HG03025 (cell line): Measurements from ENCODE around the gene DDAH1.
A peak's percentile ranks its signal among the peaks of the same experiment; 100 is the strongest.

Experiments
- ATAC-seq: cut with Tn5 transposase; IDR thresholded peaks from one replicate; pipeline ENCODE4 v1.9.1; 2021; ENCODE audit warnings: mild to moderate bottlenecking, moderate library complexity; ENCODE audit not compliant: unreplicated experiment, low FRiP score

Gene DDAH1

GRCh38 chr1:85339656-85340399 is 125.1 kb downstream of the DDAH1 start:
- ATAC-seq, result no peak

- no peak for ATAC-seq
These were observed 125.9 kb downstream of the DDAH1 start for GRCh38 chr1:85339089-85339488.

GRCh38 chr1:85334962-85335361 is 130.0 kb downstream of the DDAH1 start:
- no peak for ATAC-seq

- no peak for ATAC-seq
These were observed 131.8 kb downstream of the DDAH1 start for GRCh38 chr1:85333186-85333585.

GRCh38 chr1:85332575-85332974 is 132.4 kb downstream of the DDAH1 start:
- ATAC-seq, result no peak

- peak; percentile 59 for ATAC-seq
These were observed 134.2 kb downstream of the DDAH1 start for GRCh38 chr1:85330711-85331290.

- ATAC-seq, result no peak
These were observed 134.7 kb downstream of the DDAH1 start for GRCh38 chr1:85330214-85330631.

GRCh38 chr1:85328713-85329397 is 136.1 kb downstream of the DDAH1 start:
- ATAC-seq, result no peak

GRCh38 chr1:85327759-85328158 is 137.2 kb downstream of the DDAH1 start:
- ATAC-seq, result no peak

- ATAC-seq, result no peak
These were observed 138.1 kb downstream of the DDAH1 start for GRCh38 chr1:85326851-85327250.

- no peak for ATAC-seq
These were observed 138.6 kb downstream of the DDAH1 start for GRCh38 chr1:85326336-85326735.

GRCh38 chr1:85325920-85326319 is 139.0 kb downstream of the DDAH1 start:
- ATAC-seq, result no peak

- no peak for ATAC-seq
These were observed 141.2 kb downstream of the DDAH1 start for GRCh38 chr1:85323770-85324169.

- ATAC-seq, result no peak
These were observed 142.3 kb downstream of the DDAH1 start for GRCh38 chr1:85322655-85323054.

- ATAC-seq, result no peak
These were observed 143.6 kb downstream of the DDAH1 start for GRCh38 chr1:85321237-85321964.

GRCh38 chr1:85320371-85321131 is 144.4 kb downstream of the DDAH1 start:
- no peak for ATAC-seq

- ATAC-seq, result no peak
These were observed 145.0 kb downstream of the DDAH1 start for GRCh38 chr1:85319931-85320330.

GRCh38 chr1:85319491-85319890 is 145.5 kb downstream of the DDAH1 start:
- ATAC-seq, result no peak

- no peak for ATAC-seq
These were observed 146.7 kb downstream of the DDAH1 start for GRCh38 chr1:85318217-85318616.

GRCh38 chr1:85317560-85317959 is 147.4 kb downstream of the DDAH1 start:
- no peak for ATAC-seq
